HepG2 (cell line): ENCODE data around the gene C2orf80. TPM values are rescaled to one million over a fixed set of nuclear protein-coding genes. Genes with fewer than 3 reads are reported as not detected.
A peak's percentile ranks its signal among the peaks of the same experiment; 100 is the strongest.

Experiments used
- ATAC-seq: fragments of 200-7000 bp; cut with Tn5 transposase; 3 replicates; pipeline ENCODE4 v1.9.1; 2020; ENCODE audit warnings: mild to moderate bottlenecking, moderate library complexity
- BruUV-seq: library from RNA; stranded (reverse); fragments of 400-500 nt; replicated peaks from 2 replicates; lab custom pipeline; 2021; lab: Mats Ljungman, UMichigan
- CTCF ChIA-PET: fragments of 300-600 bp; formaldehyde crosslinking; extraction: SDS; loops from one replicate; lab custom pipeline; 2021; ENCODE audit warnings: low total read pairs, inconsistent platforms, low intra/inter-chr PET ratio; lab: Yijun Ruan, JAX
- POLR2A ChIA-PET: fragments of 350-600 bp; sonication (Branson Sonifier 250); formaldehyde crosslinking; loops from one replicate; lab custom pipeline; 2020; ENCODE audit warnings: antibody characterized with exemption, inconsistent platforms; lab: Yijun Ruan, JAX
- DNase-seq: peaks from one replicate; pipeline ENCODE4 v3.0.0-alpha.2; 2015; ENCODE audit warnings: low spot score
- FAIRE-seq: peaks from 3 replicates; lab custom pipeline; 2011; peaks lifted over from hg19 to GRCh38; lab: Jason Lieb, UNC
- H2AFZ ChIP-seq: one replicate; pipeline ENCODE4 v1.6.1; 2011; ENCODE audit warnings: low read length, inconsistent platforms
- H3K27ac ChIP-seq: fragments of 300-600 bp; 3 replicates; pipeline ENCODE4 v1.8.0; 2011; ENCODE audit warnings: mixed run types, mild to moderate bottlenecking, mixed read lengths, low read length, inconsistent platforms; ENCODE audit not compliant: insufficient read depth; ENCODE audit errors: extremely low read length
- H3K27me3 ChIP-seq, 2 experiments: fragments of 200-600 bp in 1 of 2; 2 replicates in 1 of 2; 3 replicates in 1 of 2; pipeline versions ENCODE4 v1.6.0 to v1.8.0; 2011; ENCODE audit warnings: low read length in 2 of 2, mild to moderate bottlenecking in 2 of 2, moderate library complexity in 2 of 2, inconsistent platforms in 1 of 2; ENCODE audit not compliant: insufficient read depth in 2 of 2, control insufficient read depth in 1 of 2
- H3K36me3 ChIP-seq, 2 experiments: fragments of 200-600 bp in 1 of 2; replicated peaks in 1 of 2; 2 replicates in 1 of 2; 3 replicates in 1 of 2; pipeline versions ENCODE4 v1.5.1 to v1.8.0; 2011; ENCODE audit warnings: low read length in 2 of 2, inconsistent platforms in 1 of 2; ENCODE audit not compliant: insufficient read depth in 2 of 2, control insufficient read depth in 1 of 2
- H3K4me1 ChIP-seq: 2 replicates; pipeline ENCODE4 v1.5.1; 2012; ENCODE audit warnings: low read length, inconsistent platforms; ENCODE audit not compliant: insufficient read depth
- H3K4me2 ChIP-seq: 2 replicates; pipeline ENCODE4 v1.6.0; 2011; ENCODE audit warnings: low read depth, low read length, inconsistent platforms
- H3K4me3 ChIP-seq, 3 experiments: fragments of 200-600 bp in 1 of 3; sonication (generic), shearing (Covaris generic) in 1 of 3; replicated peaks in 1 of 3; 2 replicates each; pipeline ENCODE4 v1.5.1; 2011 to 2016; ENCODE audit warnings: low read length in 3 of 3, inconsistent platforms in 2 of 3, low read depth in 2 of 3, mild to moderate bottlenecking in 2 of 3, control low read depth in 1 of 3, mixed read lengths in 1 of 3; ENCODE audit not compliant: insufficient read depth in 1 of 3
- H3K79me2 ChIP-seq: one replicate; pipeline ENCODE4 v1.6.1; 2011; ENCODE audit warnings: low read length, inconsistent platforms; ENCODE audit not compliant: insufficient read depth
- H3K9ac ChIP-seq: 2 replicates; pipeline ENCODE4 v1.6.0; 2011; ENCODE audit warnings: mild to moderate bottlenecking, low read depth, low read length, inconsistent platforms; ENCODE audit not compliant: insufficient read depth
- H3K9me3 ChIP-seq: 2 replicates; pipeline ENCODE4 v1.5.1; 2012; ENCODE audit warnings: mild to moderate bottlenecking, low read length
- H4K20me1 ChIP-seq: 2 replicates; pipeline ENCODE4 v1.6.0; 2011; ENCODE audit warnings: inconsistent platforms, mild to moderate bottlenecking, low read length, moderate library complexity; ENCODE audit not compliant: insufficient read depth
- ARID2 ChIP-seq: sonication (generic); formaldehyde crosslinking; IDR thresholded peaks from 2 replicates; pipeline ENCODE4 v1.8.1; 2022; ENCODE audit warnings: mild to moderate bottlenecking, missing genetic modification reagents, borderline replicate concordance
- EZH2 ChIP-seq: conservative IDR thresholded peaks from 2 replicates; pipeline ENCODE4 v1.6.1; 2012; ENCODE audit warnings: mild to moderate bottlenecking, low read depth, low read length, moderate library complexity
- SATB2 ChIP-seq: sonication (generic); formaldehyde crosslinking; IDR thresholded peaks from 2 replicates; pipeline ENCODE4 v1.5.0; 2020; ENCODE audit warnings: missing genetic modification reagents
- SKIL ChIP-seq: sonication (generic); formaldehyde crosslinking; IDR thresholded peaks from 2 replicates; pipeline ENCODE4 v1.8.0; 2022; ENCODE audit warnings: missing genetic modification reagents, mild to moderate bottlenecking, moderate library complexity, borderline replicate concordance
- TFAP4 ChIP-seq: sonication (generic); IDR thresholded peaks from 2 replicates; pipeline ENCODE4 v1.6.1; 2016; ENCODE audit warnings: low read depth, borderline replicate concordance
- ZBTB46 ChIP-seq: sonication (generic); formaldehyde crosslinking; IDR thresholded peaks from 2 replicates; pipeline ENCODE4 v1.4.0; 2020; ENCODE audit warnings: mild to moderate bottlenecking, missing genetic modification reagents, borderline replicate concordance
- ZFYVE20 ChIP-seq: sonication (generic); formaldehyde crosslinking; IDR thresholded peaks from 2 replicates; pipeline ENCODE4 v1.8.0; 2023; ENCODE audit warnings: low read depth, mild to moderate bottlenecking, moderate library complexity, missing genetic modification reagents, borderline replicate concordance
- ZIK1 ChIP-seq: sonication (generic); formaldehyde crosslinking; IDR thresholded peaks from 2 replicates; pipeline ENCODE4 v1.5.0; 2020; ENCODE audit warnings: mild to moderate bottlenecking, low read depth, missing genetic modification reagents, borderline replicate concordance
- ZNF484 ChIP-seq: sonication (generic); formaldehyde crosslinking; IDR thresholded peaks from 2 replicates; pipeline ENCODE4 v1.5.1; 2020; ENCODE audit warnings: mild to moderate bottlenecking, low read depth, missing genetic modification reagents, borderline replicate concordance
- ZNF609 ChIP-seq: sonication (generic); formaldehyde crosslinking; IDR thresholded peaks from 2 replicates; pipeline ENCODE4 v1.4.0; 2020; ENCODE audit warnings: mild to moderate bottlenecking, missing genetic modification reagents, borderline replicate concordance
- ZNF772 ChIP-seq: sonication (generic); formaldehyde crosslinking; IDR thresholded peaks from 2 replicates; pipeline ENCODE4 v1.5.0; 2020; ENCODE audit warnings: mild to moderate bottlenecking, missing genetic modification reagents
- WGBS: methylation state at CpG from one replicate; pipeline ENCODE4 v1.1.6; 2017; ENCODE audit warnings: low lambda C conversion rate; 5-methylcytosine and 5-hydroxymethylcytosine counted together
- in situ Hi-C: cut with HindIII; loops from 2 replicates; pipeline ENCODE4 v1.10.0; 2017; ENCODE audit warnings: low pct_unique_long_range_greater_than_20kb; ENCODE audit not compliant: extremely low pct_ligation_motif_present
- intact Hi-C: fragments of 100-400 bp; cut with micrococcal nuclease; formaldehyde crosslinking; loops from one replicate; pipeline ENCODE4 v1.10.0; 2022; ENCODE audit not compliant: unreplicated experiment
- polyA plus RNA-seq, 8 experiments: library from polyadenylated mRNA; depleted of rRNA in 3 of 8; stranded (reverse) in 7 of 8; unstranded in 1 of 8; fragments of >200 nt; fragmentation: Illumina TruSeq in 4 of 8; extraction: Trizol in 4 of 8; gene quantifications; 2 replicates each; pipeline versions ENCODE4 v1.2.1 to v1.2.3, GENCODE V29; 2011 to 2016; ENCODE audit warnings: low read depth in 4 of 8, missing spikeins in 1 of 8, mixed read lengths in 1 of 8; ENCODE audit not compliant: insufficient read depth in 1 of 8
- total RNA-seq, 5 experiments: library from RNA; depleted of rRNA; stranded (reverse); fragments of >200 nt; fragmentation: Illumina TruSeq; extraction: Trizol; gene quantifications; 2 replicates each; pipeline ENCODE4 v1.2.3, GENCODE V29; 2016; ENCODE audit warnings: low read depth in 1 of 5

C2orf80 gene
- total and polyA plus RNA-seq, 2 of the 13 experiments (the other 11 are each of a cell fraction or from before 2014, with no cell fraction given) = not detected

- H3K4me1 ChIP-seq = peaks cover 51% of the 10 kb centered on the region
- H3K4me2 ChIP-seq = peak overlapping the region; percentile 48
- H3K27ac ChIP-seq = no peak overlapping the region
- H3K27me3 ChIP-seq = peaks cover 0 to 9% of the 10 kb centered on the region in 2 experiments; a peak in 2 of 5 replicates
- in situ Hi-C loops (loop anchor here (5.0 kb wide), 1 partner anchor 77 kb away; no protein-coding TSS in a partner anchor), intact Hi-C loops (loop anchor here (1.0 kb wide), 3 partner anchors 73 to 91 kb away; partner anchors contain the start of genes IDH1 and PIKFYVE)
- H3K9me3 ChIP-seq = no peaks in the 10 kb centered on the region
- no TSS peak for BruUV-seq
- H3K9ac ChIP-seq = no peak overlapping the region
- 25% methylated on average over 21 of the region's 21 CpGs for whole genome bisulfite sequencing
- ChIA-PET POLR2A (interaction anchor here (0.7 to 2.1 kb wide), 5 partner anchors 39 to 894 kb away, joined by 3 to 10 read pairs (median 5); partner anchors contain the start of gene IDH1), CTCF (interaction anchor here (0.7 to 1.6 kb wide), 4 partner anchors 79 to 429 kb away, joined by 4 to 10 read pairs (median 6); partner anchors contain the start of gene IDH1)
- FAIRE-seq = peak; percentile 95
- ATAC-seq = peak; percentile 97
- H3K36me3 ChIP-seq = no peaks in the 10 kb centered on the region
- DNase-seq = peak; percentile 86
- no peaks in the 10 kb centered on the region for H4K20me1 ChIP-seq
- H3K4me3 ChIP-seq = peak overlapping the region in 1 of 3 experiments; percentile 16; a peak in 1 of 6 replicates
- no peak overlapping the region for H2AFZ ChIP-seq
- H3K79me2 ChIP-seq = no peaks in the 10 kb centered on the region
- TF ChIP-seq EZH2 (no peak), SKIL (CRISPR knock-in tag) (no peak), SATB2 (no peak), ARID2 (CRISPR knock-in tag) (no peak), TFAP4 (0 out of 2 replicates have a peak, but pooled peaks have one; percentile 18), ZNF484 (no peak), ZFYVE20 (CRISPR knock-in tag) (no peak), ZNF772 (no peak), ZNF609 (CRISPR knock-in tag) (no peak), ZIK1 (CRISPR knock-in tag) (no peak), ZBTB46 (CRISPR knock-in tag) (no peak)
Observed at GRCh38 chr2:208175069-208175839, 14.6 kb downstream of the C2orf80 start.
